Astrocyte of the cerebellum (primary cell): ENCODE data around the gene CA10.

Experiments used
- DNase-seq: peaks from one replicate; pipeline ENCODE4 v3.0.0-alpha.2; 2011; ENCODE audit warnings: low read depth
- H3K4me3 ChIP-seq: 2 replicates; pipeline ENCODE4 v1.5.1; 2011; ENCODE audit warnings: mild to moderate bottlenecking, low read depth, low read length, moderate library complexity
- in situ Hi-C: cut with HindIII; loops from 2 replicates; pipeline ENCODE4 v1.10.0; 2017; ENCODE audit warnings: low sequenced_read_pairs
- TF ChIP-seq, protein P1 (sequence below): IDR thresholded peaks from 2 replicates; pipeline ENCODE4 v1.5.1; 2012; ENCODE audit warnings: low read length, low read depth, moderate library complexity, mild to moderate bottlenecking; ENCODE audit errors: missing control alignments

CA10 gene

DNA sequence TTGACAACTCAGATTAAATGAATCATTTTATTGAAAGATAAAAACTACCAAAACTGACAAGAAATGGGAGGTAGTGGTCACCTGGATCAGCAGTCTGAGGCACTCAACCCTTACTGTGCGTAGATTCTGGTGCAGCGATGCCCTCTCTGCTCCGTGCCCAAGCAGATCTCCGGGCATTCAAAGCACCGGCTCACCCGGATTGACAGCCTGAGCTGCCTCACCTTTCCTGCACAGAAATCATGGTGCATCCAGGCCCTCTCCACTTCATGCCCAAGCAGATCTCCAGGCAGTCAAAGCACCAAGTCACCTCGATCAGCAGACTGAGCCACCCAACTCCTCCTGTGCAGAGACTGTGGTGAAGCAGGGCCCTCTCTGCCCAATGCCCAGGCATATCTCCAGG lies 196.8 kb downstream of the CA10 start:
- TF ChIP-seq, protein P1, sequence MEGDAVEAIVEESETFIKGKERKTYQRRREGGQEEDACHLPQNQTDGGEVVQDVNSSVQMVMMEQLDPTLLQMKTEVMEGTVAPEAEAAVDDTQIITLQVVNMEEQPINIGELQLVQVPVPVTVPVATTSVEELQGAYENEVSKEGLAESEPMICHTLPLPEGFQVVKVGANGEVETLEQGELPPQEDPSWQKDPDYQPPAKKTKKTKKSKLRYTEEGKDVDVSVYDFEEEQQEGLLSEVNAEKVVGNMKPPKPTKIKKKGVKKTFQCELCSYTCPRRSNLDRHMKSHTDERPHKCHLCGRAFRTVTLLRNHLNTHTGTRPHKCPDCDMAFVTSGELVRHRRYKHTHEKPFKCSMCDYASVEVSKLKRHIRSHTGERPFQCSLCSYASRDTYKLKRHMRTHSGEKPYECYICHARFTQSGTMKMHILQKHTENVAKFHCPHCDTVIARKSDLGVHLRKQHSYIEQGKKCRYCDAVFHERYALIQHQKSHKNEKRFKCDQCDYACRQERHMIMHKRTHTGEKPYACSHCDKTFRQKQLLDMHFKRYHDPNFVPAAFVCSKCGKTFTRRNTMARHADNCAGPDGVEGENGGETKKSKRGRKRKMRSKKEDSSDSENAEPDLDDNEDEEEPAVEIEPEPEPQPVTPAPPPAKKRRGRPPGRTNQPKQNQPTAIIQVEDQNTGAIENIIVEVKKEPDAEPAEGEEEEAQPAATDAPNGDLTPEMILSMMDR: no peak
- no peak for DNase-seq
- no peak overlapping the region for H3K4me3 ChIP-seq
- in situ Hi-C loops: no loop called here

DNA sequence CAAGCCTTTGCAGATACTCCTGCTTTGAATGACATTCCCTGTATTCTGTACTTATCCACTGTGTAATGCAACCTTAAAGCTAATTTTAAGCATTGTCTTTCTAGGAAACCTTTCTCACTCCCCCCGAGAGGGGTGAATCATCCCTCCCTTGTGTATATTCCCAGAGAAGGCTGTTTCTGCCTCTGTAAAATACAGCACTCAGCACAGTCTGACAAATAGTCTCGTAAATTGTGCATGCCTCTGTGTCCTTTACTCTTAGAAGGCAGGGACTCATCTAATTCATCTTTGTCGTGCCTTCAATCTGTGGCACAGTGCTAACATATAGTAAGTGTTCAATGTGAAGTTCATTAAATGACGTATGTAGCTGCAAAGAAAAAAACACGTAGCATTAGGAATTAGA lies 200.7 kb downstream of the CA10 start:
- no peak for DNase-seq

DNA sequence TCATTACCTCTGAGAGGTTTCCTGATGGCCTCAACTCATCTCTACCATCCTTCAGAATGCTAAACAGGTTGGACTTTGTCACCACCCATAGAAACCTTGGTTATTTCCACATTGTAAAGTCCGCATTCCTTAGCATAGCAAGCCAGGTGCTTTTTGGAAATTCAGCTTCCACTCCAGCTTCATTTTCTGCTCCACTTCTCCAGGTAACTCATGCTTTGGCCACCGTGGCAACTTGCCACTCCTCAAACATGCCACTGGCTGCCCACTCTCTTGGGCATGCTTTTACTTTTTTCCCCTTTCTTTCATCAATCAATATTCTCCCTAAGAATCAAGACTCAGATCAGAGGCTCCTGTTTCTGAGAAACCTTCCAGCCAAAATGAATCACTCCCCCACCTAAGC lies 203.3 kb downstream of the CA10 start:
- TF ChIP-seq, protein P1: no peak
- H3K4me3 ChIP-seq: no peak overlapping the region
- no peak for DNase-seq
- in situ Hi-C loops: no loop called here

More for the DNA sequence above, 200.7 kb downstream of the CA10 start:
- no peak overlapping the region for H3K4me3 ChIP-seq
- in situ Hi-C loops: no loop called here
- TF ChIP-seq, protein P1: no peak

DNA sequence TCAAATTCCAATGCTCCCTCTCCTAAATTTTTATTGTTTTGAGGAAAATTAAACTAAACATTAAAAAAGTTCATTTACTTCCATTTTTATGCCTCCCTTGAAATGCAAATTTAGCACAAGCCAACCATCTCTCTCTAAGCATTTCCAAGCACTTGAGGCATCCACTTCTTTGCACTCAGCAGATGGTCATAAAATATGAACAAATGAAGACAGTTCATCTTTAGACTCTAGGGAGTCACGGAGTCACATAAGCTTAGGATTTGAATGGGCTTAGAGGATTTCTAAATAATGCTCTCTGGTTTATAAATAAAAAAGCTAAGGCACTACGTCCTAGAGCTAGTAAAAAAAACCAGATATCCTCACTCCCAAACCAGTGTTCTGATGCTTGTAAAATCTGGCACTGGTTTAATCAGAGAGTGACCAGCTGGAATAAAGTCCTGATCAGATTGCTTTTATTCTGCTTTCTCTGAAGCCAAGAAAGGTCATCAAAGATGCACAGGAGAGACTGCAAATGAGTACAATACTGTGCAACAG lies 204.2 kb downstream of the CA10 start:
- H3K4me3 ChIP-seq: no peak overlapping the region
- TF ChIP-seq, protein P1: no peak
- DNase-seq: no peak
- in situ Hi-C loops: no loop called here

DNA sequence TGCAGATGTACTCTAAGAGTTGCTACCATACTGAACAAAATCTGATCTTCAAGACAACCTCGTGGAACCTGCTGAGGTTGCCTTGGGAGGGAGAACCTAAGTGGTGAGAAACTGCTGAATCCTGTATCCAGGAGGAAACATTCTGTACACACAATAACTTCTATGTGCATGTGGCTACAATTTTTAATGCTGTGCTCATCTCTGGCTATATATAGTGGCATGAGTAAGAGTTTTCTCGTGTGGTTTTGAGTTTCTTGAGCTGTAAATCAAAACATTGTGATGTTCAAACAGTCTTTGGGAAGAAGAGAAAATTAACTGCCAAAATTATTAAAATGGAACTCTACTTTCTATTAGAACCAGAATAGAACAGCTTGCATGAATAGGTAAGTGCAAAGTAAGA lies 206.8 kb downstream of the CA10 start:
- TF ChIP-seq, protein P1: no peak
- DNase-seq: no peak
- H3K4me3 ChIP-seq: no peak overlapping the region
- in situ Hi-C loops: no loop called here

DNA sequence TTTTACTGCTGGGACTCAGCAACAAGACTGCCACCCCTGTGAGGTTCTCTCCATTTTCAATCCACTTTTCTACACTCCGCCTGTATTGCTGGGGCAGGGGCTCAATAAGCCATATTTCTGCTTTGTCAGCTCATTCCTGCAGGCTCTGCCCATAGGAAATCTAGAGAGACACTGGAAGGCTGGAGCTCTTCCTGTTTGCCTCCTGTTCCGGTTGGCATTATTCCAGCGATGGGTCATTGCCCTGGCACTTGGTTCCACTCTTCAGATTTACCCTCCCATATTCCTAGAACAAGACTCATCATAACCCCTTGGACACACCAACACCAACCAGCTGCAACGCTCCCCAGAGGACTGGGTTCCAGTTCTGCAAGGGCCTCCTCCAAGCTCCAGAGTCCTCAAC lies 210.4 kb downstream of the CA10 start:
- in situ Hi-C loops: no loop called here

More for the DNA sequence above, 210.4 kb downstream of the CA10 start:
- TF ChIP-seq, protein P1: no peak
- DNase-seq: no peak
- H3K4me3 ChIP-seq: no peak overlapping the region
